HG03571 (cell line): ENCODE data around the gene CERK.

Source experiments
- ATAC-seq: cut with Tn5 transposase; IDR thresholded peaks from one replicate; pipeline ENCODE4 v1.9.1; 2021; ENCODE audit not compliant: unreplicated experiment

The CERK gene

DNA sequence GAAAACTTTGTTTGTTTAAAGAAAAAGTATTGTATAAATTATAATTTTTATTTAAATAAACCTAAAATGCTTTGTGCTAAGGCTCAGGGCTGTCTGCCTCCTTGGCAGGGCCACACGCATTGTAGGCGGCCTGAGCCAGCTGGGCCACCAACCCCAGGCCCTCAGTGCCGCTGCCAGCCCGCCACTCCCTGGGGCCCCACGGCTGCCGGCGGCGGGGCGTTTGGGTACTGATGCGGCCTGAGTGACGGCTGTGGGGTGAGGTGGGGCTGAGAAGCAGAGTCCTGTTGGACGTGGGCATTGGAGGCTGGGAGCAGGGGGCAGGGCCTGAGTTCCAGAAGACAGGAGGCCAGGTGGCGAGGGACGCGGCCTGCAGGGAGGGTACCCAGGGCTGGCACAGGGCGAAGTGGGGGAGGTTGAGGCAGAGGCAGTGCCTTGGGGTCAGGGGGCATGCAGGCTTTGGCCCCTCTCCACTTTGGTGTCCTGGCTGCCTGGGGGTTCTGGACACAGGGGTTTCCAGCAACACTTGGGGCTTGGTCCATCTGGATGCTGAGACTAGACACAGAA, 58.3 kb downstream of the CERK start:
- ATAC-seq = no peak

DNA sequence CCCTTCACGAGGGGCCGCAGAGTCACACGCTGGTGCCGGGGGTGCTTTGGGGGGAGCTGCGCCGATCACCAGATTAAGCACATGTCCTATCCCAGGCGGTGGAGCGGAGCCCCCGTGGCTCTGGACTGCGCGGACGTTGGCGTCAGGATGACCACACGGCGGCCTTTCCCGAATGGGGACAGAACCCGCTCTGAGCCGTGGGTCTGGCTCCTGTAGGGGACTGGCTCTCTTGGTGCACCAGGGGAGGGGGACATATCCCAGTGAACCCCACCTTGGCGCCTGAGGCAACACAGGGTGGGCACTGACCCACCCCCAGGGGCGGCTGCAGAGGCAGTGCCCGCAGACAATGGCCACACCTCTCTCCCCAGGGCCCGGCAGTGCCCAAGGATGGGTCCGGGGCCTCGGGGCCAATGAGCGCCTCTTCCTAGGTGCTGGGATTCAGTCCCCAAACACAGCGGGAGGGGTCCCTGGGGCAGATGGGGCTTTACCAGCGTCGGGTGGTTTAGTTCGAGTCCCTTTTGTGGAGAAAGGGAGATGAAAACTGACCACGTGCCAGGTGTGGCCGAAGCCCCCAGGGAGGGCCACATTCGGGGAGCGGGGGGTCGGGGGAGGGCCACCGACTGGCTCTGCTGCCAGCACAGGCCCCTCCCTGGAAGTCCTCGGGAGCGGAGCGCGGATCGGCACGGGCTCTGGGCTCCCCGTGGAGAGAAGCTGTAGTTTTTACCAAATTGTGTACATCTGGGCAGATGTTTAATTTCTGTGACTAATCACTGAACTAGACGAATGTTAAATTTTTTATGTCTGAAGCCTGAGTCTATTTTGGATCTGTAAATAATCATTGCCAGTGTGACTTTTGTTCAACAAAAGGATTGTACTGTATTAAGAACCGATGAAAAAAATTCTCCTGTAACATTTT, 59.0 kb downstream of the CERK start:
- ATAC-seq = no peak

GRCh38 chr22:46678003-46678657, 59.9 kb downstream of the CERK start:
- no peak for ATAC-seq

DNA sequence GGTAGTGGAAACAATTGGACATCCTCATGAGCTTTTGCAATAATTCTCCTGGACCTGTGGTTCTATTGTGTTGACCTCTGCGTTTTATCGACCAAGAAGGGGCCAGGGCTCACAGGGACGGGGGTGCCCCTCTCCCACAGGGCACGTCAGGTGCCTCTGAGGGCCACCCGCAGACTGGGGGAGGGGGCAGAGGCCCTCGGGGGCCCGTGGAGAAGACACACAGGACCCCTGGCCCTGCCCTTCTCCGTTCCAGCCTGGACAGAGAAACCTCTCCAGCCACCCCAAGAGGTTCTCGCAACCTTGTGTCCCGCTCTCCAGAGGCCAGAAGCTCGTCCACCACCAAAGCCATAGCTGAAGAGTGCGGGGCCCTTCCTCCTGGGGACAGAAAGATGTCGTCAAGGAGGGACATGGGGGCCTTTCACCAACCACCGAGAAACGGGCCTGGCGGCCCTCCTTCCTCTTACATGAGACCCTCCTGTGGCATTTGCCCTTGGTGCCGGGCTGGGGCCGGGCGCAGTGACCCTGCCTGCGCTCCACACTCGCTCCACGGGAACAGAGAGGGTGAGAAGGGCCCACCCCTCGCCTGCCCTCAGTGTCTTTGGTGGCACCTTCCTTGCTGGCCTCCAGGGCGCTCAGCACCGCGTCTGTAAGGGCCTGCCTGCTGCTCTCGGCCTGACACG, 60.6 kb downstream of the CERK start:
- no peak for ATAC-seq

GRCh38 chr22:46676881-46677280, 61.2 kb downstream of the CERK start:
- ATAC-seq = no peak

DNA sequence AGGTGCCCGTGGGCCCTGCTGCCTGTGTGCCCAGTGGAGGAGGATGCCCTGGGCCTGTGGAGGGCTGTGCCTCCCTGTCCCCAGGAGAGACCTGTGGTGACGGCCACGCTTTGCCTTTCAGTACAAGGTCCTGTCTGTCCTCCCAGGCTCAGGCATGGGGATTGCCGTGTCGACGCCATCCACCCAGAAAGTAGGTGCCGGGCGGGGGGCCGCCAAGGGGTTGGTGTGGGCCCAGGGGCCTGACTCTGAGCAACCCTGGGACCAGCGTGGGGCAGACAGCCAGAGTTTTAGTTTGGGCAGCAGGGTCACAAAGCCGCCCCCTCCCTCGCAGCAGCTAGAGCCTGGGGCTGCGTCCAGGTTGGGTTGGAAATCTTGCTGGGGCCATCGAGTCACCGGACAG, 61.6 kb downstream of the CERK start:
- no peak for ATAC-seq

DNA sequence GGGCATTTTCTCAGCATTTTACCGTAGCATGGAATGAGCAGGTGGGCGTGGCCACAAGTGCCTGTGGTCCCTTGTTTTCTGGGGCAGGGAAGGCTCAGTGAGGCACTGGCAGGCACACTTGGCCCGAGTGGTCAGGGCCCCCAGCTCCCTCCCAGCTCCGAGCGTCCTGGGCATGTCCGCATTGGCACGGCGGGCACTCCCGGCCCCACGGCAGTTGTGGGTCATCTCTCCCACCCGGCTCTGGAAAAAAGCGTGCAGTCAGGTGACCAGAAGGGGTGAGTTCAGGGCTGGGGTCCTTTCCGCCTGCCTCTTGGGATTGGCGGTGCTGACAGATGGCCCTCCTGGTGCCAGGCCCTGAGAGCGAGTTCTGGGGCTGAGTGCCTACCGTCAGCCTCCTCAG, 62.1 kb downstream of the CERK start:
- ATAC-seq = no peak

GRCh38 chr22:46675479-46675878, 62.6 kb downstream of the CERK start:
- ATAC-seq = no peak

GRCh38 chr22:46674906-46675305, 63.1 kb downstream of the CERK start:
- ATAC-seq = no peak

DNA sequence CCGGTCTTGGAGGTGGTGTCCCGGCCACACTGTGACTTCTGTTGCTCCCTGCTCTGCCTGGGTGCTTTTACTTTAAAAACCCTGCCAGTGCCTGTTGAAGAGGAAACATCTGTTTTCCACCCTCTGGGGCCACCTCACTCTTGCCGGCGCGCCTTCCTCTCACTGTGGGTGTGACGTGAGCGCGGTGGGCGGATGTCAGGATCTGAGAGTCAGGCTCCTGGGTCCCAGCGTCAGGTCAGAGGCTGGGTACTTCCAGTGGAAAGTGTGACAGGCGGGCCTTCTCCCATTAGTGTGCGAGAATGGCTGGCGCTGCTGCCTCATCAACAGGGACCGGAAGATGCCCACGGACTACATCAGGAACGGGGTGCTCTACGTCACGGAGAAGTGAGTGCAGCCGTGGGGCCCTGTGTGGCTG, 63.7 kb downstream of the CERK start:
- no peak for ATAC-seq

GRCh38 chr22:46673662-46674236, 64.3 kb downstream of the CERK start:
- no peak for ATAC-seq

DNA sequence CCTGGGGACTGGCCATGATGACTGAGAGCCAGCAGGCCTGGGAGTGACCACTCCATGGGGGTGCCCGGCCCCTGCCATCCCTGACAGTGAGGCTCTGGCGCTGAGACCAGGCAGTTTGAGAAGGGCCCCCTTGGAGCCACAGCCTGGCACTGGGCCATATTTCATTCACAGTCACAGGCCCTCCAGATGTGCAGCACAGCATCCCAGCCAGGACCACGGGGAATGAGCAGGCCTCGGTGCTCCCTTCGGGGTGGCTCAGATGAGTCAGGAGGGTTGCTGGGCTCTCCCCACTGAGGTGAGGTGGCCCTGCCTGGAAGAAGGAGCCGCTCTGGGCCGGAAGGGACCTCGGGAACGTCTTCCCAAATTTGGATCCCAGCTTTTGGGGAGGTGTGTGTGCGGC, 64.8 kb downstream of the CERK start:
- ATAC-seq = no peak

GRCh38 chr22:46672731-46673130, 65.3 kb downstream of the CERK start:
- no peak for ATAC-seq

GRCh38 chr22:46671824-46672432, 66.1 kb downstream of the CERK start:
- ATAC-seq = no peak

- no peak for ATAC-seq
Observed at GRCh38 chr22:46669201-46669600, 68.9 kb downstream of the CERK start.

GRCh38 chr22:46668116-46668515, 69.9 kb downstream of the CERK start:
- no peak for ATAC-seq

DNA sequence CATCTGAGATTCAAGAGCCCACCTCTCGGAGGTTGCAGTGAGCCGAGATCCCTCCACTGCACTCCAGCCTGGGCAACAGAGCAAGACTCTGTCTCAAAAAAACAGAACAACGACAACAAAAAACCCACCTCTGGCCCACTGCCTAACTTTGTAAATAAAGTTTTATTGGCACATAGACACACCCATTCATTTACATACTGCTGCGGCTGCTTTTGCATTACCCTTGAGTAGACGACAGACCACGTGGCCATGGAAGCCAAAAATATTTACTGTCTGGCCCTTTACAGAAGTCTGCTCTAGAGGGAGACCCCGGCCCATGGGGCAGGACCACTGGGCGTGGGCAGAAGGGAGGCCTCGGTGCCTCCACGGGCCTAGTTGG, 70.8 kb downstream of the CERK start:
- no peak for ATAC-seq

DNA sequence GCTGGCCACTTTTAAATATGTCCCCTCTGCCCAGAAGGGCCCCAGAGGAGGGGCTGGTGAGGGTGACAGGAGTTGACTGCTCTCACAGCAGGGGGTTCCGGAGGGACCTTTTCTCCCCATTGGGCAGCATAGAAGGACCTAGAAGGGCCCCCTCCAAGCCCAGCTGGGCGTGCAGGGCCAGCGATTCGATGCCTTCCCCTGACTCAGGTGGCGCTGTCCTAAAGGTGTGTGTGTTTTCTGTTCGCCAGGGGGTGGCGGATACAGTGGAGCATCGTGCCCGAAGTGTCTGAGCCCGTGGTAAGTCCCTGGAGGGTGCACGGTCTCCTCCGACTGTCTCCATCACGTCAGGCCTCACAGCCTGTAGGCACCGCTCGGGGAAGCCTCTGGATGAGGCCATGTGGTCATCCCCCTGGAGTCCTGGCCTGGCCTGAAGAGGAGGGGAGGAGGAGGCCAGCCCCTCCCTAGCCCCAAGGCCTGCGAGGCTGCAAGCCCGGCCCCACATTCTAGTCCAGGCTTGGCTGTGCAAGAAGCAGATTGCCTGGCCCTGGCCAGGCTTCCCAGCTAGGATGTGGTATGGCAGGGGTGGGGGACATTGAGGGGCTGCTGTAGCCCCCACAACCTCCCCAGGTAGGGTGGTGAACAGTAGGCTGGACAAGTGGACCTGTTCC, 71.3 kb downstream of the CERK start:
- no peak for ATAC-seq

DNA sequence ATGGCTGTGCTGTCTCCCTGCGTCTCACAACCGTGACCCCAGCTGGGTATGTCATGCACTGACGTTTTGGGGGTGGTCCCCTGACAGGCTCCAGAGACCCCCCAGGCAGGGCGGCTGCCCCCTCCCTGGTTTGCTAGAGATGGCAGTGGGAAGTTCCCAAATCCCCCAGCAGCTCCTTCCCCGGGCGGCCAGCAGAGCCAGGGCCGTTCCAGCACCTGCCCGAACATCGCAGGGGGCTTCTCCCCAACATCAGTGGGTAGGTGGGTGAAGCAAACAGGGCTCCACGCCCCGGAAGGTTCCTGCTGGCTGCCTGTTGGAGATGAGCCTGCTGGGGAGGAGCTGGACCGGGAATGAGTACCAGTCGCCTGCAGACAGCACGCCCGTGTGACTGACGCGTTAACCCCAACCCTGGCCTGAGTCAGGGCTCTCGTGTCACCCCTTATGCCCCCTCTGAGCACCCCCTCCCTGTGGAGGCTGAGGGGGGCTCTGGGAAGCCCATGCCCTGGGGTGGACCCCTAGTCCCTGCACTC, 72.2 kb downstream of the CERK start:
- ATAC-seq = no peak

DNA sequence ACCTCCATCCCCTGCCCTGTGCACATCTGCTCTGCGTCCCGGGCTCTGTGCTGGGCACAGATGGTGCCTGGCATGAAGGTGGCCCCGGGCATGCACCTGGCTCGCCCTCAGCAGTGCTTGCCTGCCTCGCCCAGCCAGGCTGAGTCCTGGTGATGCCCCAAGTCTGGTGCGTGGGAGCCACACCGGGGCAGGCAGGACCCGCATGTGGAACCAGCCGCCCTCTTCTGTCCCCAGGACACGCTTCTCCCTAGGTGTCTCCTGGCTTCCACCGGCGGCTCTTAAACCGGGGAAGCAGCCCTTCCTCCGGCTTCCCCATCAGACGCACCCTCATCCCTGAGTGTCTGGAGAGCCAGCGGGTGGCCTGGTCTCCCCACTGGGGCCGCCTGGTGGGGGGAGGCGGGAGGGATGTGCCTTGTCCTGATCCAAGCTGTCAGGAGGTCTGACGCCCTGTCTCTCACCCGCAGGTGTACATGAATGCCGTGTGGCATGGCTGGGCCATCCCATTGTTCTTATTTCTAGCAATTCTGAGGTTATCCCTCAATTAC, 72.8 kb downstream of the CERK start:
- no peak for ATAC-seq
